IMR-90 (cell line): ENCODE data around the gene FBXL14. TPM values are rescaled to one million over a fixed set of nuclear protein-coding genes. Genes with fewer than 3 reads are reported as not detected.

Experiments
- ATAC-seq: fragments of 200-7000 bp; cut with Tn5 transposase; 2 replicates; pipeline ENCODE4 v1.9.1; 2020; ENCODE audit warnings: low read depth, mild to moderate bottlenecking, moderate library complexity
- BruUV-seq: library from RNA; stranded (reverse); fragments of 400-500 nt; replicated peaks from 2 replicates; lab custom pipeline; 2021; lab: Mats Ljungman, UMichigan
- CTCF ChIA-PET: fragments of 300-600 bp; formaldehyde crosslinking; extraction: SDS; loops from one replicate; lab custom pipeline; 2021; ENCODE audit warnings: antibody characterized with exemption; lab: Yijun Ruan, JAX
- POLR2A ChIA-PET: fragments of 300-600 bp; sonication (Branson Sonifier 250); formaldehyde crosslinking; loops from one replicate; lab custom pipeline; 2022; ENCODE audit warnings: antibody characterized with exemption; ENCODE audit not compliant: unreplicated experiment; lab: Charles Lee
- DNase-seq: peaks from one replicate; pipeline ENCODE4 v3.0.0; 2013
- H2AFZ ChIP-seq: replicated peaks from 2 replicates; pipeline ENCODE3; 2013; ENCODE audit warnings: low read length, mild to moderate bottlenecking; ENCODE audit not compliant: poor library complexity
- H2AK5ac ChIP-seq: 2 replicates; pipeline ENCODE4 v1.6.1; 2013; ENCODE audit warnings: low read depth, low read length, inconsistent platforms
- H2AK9ac ChIP-seq: replicated peaks from 2 replicates; pipeline ENCODE3; 2013; ENCODE audit warnings: mild to moderate bottlenecking, low read depth, low read length, moderate library complexity; ENCODE audit not compliant: poor library complexity
- H2BK120ac ChIP-seq: 2 replicates; pipeline ENCODE4 v1.6.1; 2013; ENCODE audit warnings: low read depth, low read length, inconsistent platforms
- H2BK15ac ChIP-seq: 3 replicates; pipeline ENCODE4 v1.6.1; 2013; ENCODE audit warnings: low read depth, low read length, inconsistent platforms
- H2BK20ac ChIP-seq: 2 replicates; pipeline ENCODE4 v1.6.1; 2013; ENCODE audit warnings: low read depth, mild to moderate bottlenecking, inconsistent platforms, low read length, moderate library complexity
- H2BK5ac ChIP-seq: 2 replicates; pipeline ENCODE4 v1.6.1; 2013; ENCODE audit warnings: mild to moderate bottlenecking, low read depth, low read length, inconsistent platforms; ENCODE audit not compliant: poor library complexity, severe bottlenecking
- H3K14ac ChIP-seq: replicated peaks from 2 replicates; pipeline ENCODE4 v1.6.1; 2013; ENCODE audit warnings: low read depth, low read length, inconsistent platforms
- H3K18ac ChIP-seq: 2 replicates; pipeline ENCODE4 v1.6.1; 2013; ENCODE audit warnings: low read depth, low read length, control low read depth
- H3K23ac ChIP-seq: 2 replicates; pipeline ENCODE4 v1.6.1; 2013; ENCODE audit warnings: low read depth, low read length, inconsistent platforms
- H3K27ac ChIP-seq: 2 replicates; pipeline ENCODE4 v1.5.1; 2013; ENCODE audit warnings: mild to moderate bottlenecking, control low read depth, low read length; ENCODE audit not compliant: insufficient read depth
- H3K27me3 ChIP-seq: 2 replicates; pipeline ENCODE4 v1.6.1; 2013; ENCODE audit warnings: low read length; ENCODE audit not compliant: control insufficient read depth, insufficient read depth
- H3K36me3 ChIP-seq: 2 replicates; pipeline ENCODE4 v1.6.1; 2013; ENCODE audit warnings: low read length, mixed read lengths; ENCODE audit not compliant: control insufficient read depth, insufficient read depth
- H3K4ac ChIP-seq: 2 replicates; pipeline ENCODE4 v1.6.1; 2013; ENCODE audit warnings: low read depth, low read length, inconsistent platforms
- H3K4me1 ChIP-seq: 2 replicates; pipeline ENCODE4 v1.6.1; 2013; ENCODE audit warnings: low read length, mixed read lengths; ENCODE audit not compliant: control insufficient read depth, insufficient read depth
- H3K4me2 ChIP-seq: 2 replicates; pipeline ENCODE4 v1.6.1; 2013; ENCODE audit warnings: low read depth, mild to moderate bottlenecking, control low read depth, low read length, moderate library complexity
- H3K4me3 ChIP-seq: 2 replicates; pipeline ENCODE4 v1.5.1; 2013; ENCODE audit warnings: low read depth, mild to moderate bottlenecking, control low read depth, low read length, moderate library complexity; ENCODE audit not compliant: insufficient read depth
- H3K56ac ChIP-seq: 2 replicates; pipeline ENCODE4 v1.6.1; 2013; ENCODE audit warnings: low read length, inconsistent platforms; ENCODE audit not compliant: insufficient read depth; ENCODE audit errors: extremely low read depth
- H3K79me1 ChIP-seq, 2 experiments: 2 replicates each; pipeline ENCODE4 v1.6.1; 2013; ENCODE audit warnings: low read length in 2 of 2, inconsistent platforms in 1 of 2, low read depth in 1 of 2
- H3K9ac ChIP-seq: 2 replicates; pipeline ENCODE4 v1.6.1; 2013; ENCODE audit warnings: low read depth, low read length, control low read depth
- H3K9me1 ChIP-seq: 2 replicates; pipeline ENCODE4 v1.6.1; 2013; ENCODE audit warnings: low read length, inconsistent platforms; ENCODE audit not compliant: insufficient read depth
- H3K9me3 ChIP-seq: 2 replicates; pipeline ENCODE4 v1.6.1; 2013; ENCODE audit warnings: low read length; ENCODE audit not compliant: control insufficient read depth, insufficient read depth
- H4K20me1 ChIP-seq: 2 replicates; pipeline ENCODE4 v1.6.1; 2013; ENCODE audit warnings: low read length, inconsistent platforms; ENCODE audit not compliant: insufficient read depth
- H4K5ac ChIP-seq: 2 replicates; pipeline ENCODE4 v1.6.1; 2013; ENCODE audit warnings: mild to moderate bottlenecking, low read depth, low read length, control low read depth
- H4K8ac ChIP-seq, 2 experiments: 2 replicates each; pipeline ENCODE4 v1.6.1; 2013; ENCODE audit warnings: low read depth in 2 of 2, low read length in 2 of 2, control low read depth in 1 of 2, inconsistent platforms in 1 of 2
- H4K91ac ChIP-seq: 2 replicates; pipeline ENCODE4 v1.6.1; 2013; ENCODE audit warnings: low read depth, low read length, inconsistent platforms; ENCODE audit not compliant: insufficient read depth
- BHLHE40 ChIP-seq: fragments of 150-350 bp; IDR thresholded peaks from 2 replicates; pipeline ENCODE4 v1.6.1; 2016; ENCODE audit warnings: mild to moderate bottlenecking, low read depth, low read length
- CEBPB ChIP-seq: IDR thresholded peaks from 2 replicates; pipeline ENCODE4 v1.6.1; 2012; ENCODE audit warnings: low read depth, low read length, improper control_type of control experiment
- CHD1 ChIP-seq: IDR thresholded peaks from 2 replicates; pipeline ENCODE4 v1.6.1; 2012; ENCODE audit warnings: low read depth, low read length, improper control_type of control experiment
- FOS ChIP-seq: fragments of 150-350 bp; IDR thresholded peaks from 2 replicates; pipeline ENCODE4 v1.6.1; 2016; ENCODE audit warnings: low read depth, low read length
- MAFK ChIP-seq: IDR thresholded peaks from 2 replicates; pipeline ENCODE4 v1.6.1; 2012; ENCODE audit warnings: low read depth, low read length, improper control_type of control experiment
- MAZ ChIP-seq: IDR thresholded peaks from 2 replicates; pipeline ENCODE4 v1.6.1; 2012; ENCODE audit warnings: low read depth, mild to moderate bottlenecking, low read length, improper control_type of control experiment, moderate library complexity, borderline replicate concordance
- MXI1 ChIP-seq: IDR thresholded peaks from 2 replicates; pipeline ENCODE4 v1.6.1; 2012; ENCODE audit warnings: low read depth, mild to moderate bottlenecking, low read length, moderate library complexity, borderline replicate concordance
- NFE2L2 ChIP-seq: fragments of 150-350 bp; IDR thresholded peaks from 2 replicates; pipeline ENCODE4 v1.6.1; 2016; ENCODE audit warnings: low read depth, mild to moderate bottlenecking, low read length
- POLR2A ChIP-seq: IDR thresholded peaks from 2 replicates; pipeline ENCODE4 v1.6.1; 2012; ENCODE audit warnings: mild to moderate bottlenecking, low read depth, low read length
- RAD21 ChIP-seq: IDR thresholded peaks from 2 replicates; pipeline ENCODE4 v1.6.1; 2012; ENCODE audit warnings: low read length, improper control_type of control experiment
- RCOR1 ChIP-seq: IDR thresholded peaks from 2 replicates; pipeline ENCODE4 v1.6.1; 2012; ENCODE audit warnings: mild to moderate bottlenecking, low read length, improper control_type of control experiment; ENCODE audit not compliant: insufficient replicate concordance
- RFX5 ChIP-seq: IDR thresholded peaks from 2 replicates; pipeline ENCODE4 v1.8.0; 2012; ENCODE audit warnings: low read depth, mild to moderate bottlenecking, low read length, moderate library complexity
- SMC3 ChIP-seq: fragments of 150-350 bp; IDR thresholded peaks from 2 replicates; pipeline ENCODE4 v1.6.1; 2016; ENCODE audit warnings: low read depth, mild to moderate bottlenecking, antibody characterized with exemption, low read length, moderate library complexity
- WGBS, 2 experiments: methylation state at CpG; one replicate each; pipeline versions ENCODE4 v1.1.5 to v1.1.7; 2013; ENCODE audit warnings: missing lambda C conversion rate in 2 of 2; ENCODE audit not compliant: insufficient read length in 1 of 2; ENCODE audit errors: extremely low coverage in 2 of 2; 5-methylcytosine and 5-hydroxymethylcytosine counted together
- dilution Hi-C: fragments of 300-500 bp; cut with HindIII; formaldehyde crosslinking; loops from one replicate; pipeline ENCODE4 v1.14.3; 2018; ENCODE audit warnings: low sequenced_read_pairs; ENCODE audit not compliant: unreplicated experiment
- in situ Hi-C: fragments of 300-500 bp; cut with MboI; formaldehyde crosslinking; loops from 3 replicates; pipeline ENCODE4 v1.14.3; 2019; ENCODE audit warnings: low sequenced_read_pairs, inconsistent platforms, mixed read lengths
- intact Hi-C: fragments of 100-400 bp; cut with micrococcal nuclease; formaldehyde crosslinking; loops from 2 replicates; pipeline ENCODE4 v1.10.0; 2022
- polyA plus RNA-seq, 3 experiments: library from polyadenylated mRNA; depleted of rRNA; stranded (reverse); fragments of >200 nt; gene quantifications; 2 replicates each; pipeline ENCODE4 v1.2.3, GENCODE V29; 2012; ENCODE audit warnings: low replicate concordance in 1 of 3
- total RNA-seq: library from RNA; depleted of rRNA; stranded (reverse); fragments of >200 nt; gene quantifications from 2 replicates; pipeline ENCODE4 v1.2.3, GENCODE V29; 2012
- TF ChIP-seq, protein P1 (sequence below): fragments of 150-350 bp; IDR thresholded peaks from 2 replicates; pipeline ENCODE4 v1.6.1; 2016; ENCODE audit warnings: low read depth, mild to moderate bottlenecking, low read length, moderate library complexity, borderline replicate concordance
- TF ChIP-seq, protein P2 (sequence below): conservative IDR thresholded peaks from 2 replicates; pipeline ENCODE4 v1.5.1; 2012; ENCODE audit warnings: mild to moderate bottlenecking, low read depth, low read length, improper control_type of control experiment
- TF ChIP-seq, protein P3 (sequence below): fragments of 150-350 bp; IDR thresholded peaks from 2 replicates; pipeline ENCODE4 v1.6.1; 2017; ENCODE audit warnings: mild to moderate bottlenecking, antibody characterized with exemption, low read length, low read depth

Gene FBXL14
- total and polyA plus RNA-seq, 2 of the 4 experiments (the other 2 are of a cell fraction), result 4.7 to 7.3 TPM

DNA sequence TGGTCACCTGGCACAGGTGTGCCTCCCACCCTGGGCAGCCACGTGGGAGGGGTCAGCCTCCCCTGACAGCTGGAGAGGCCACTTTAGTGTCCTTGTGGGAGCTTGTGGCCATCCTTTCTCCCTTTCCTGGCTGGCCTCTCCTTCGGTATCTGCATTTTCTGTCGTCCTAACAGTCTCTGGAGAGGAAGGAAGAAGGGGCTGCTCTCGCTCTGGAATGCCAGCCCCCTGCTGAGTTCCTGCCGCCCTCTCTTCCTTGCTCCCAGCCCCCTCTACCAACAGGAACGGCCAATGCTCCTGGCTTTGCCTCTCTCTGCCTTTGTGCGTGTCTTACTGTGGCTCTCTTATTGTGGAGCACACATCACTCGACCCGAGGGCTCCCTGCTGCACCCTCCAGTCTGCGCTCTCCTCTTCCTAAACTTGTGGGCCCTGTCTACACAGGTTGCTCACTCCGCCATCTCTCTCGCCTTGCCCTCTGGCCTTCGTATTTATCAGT is 70.8 kb downstream of the FBXL14 start:
- no TSS peak for BruUV-seq
- Histone ChIP-seq H4K5ac (no peak overlapping the region), H3K36me3 (no peaks in the 10 kb centered on the region), H2AK5ac (peak overlapping the region; percentile 44; the same call in 1 of the 2 replicates), H4K91ac (no peak overlapping the region), H3K9me3 (no peaks in the 10 kb centered on the region), H3K27ac (no peak overlapping the region), H3K4me1 (peaks cover 21% of the 10 kb centered on the region), H2AK9ac (no peak overlapping the region), H2BK15ac (no peak overlapping the region), H3K56ac (no peak overlapping the region), H4K8ac (no peak overlapping the region), H3K18ac (no peak overlapping the region), H2BK20ac (no peak overlapping the region), H3K4ac (peak overlapping the region; percentile 36; the same call in 1 of the 2 replicates), H3K14ac (no peak overlapping the region), H3K79me1 (peaks cover 0 to 18% of the 10 kb centered on the region in 2 experiments; a peak in 2 of 4 replicates), H3K9ac (no peak overlapping the region), H3K23ac (no peak overlapping the region), H3K9me1 (peaks cover 13% of the 10 kb centered on the region), H3K4me2 (no peak overlapping the region), H2BK5ac (no peak overlapping the region), H3K27me3 (no peaks in the 10 kb centered on the region), H2BK120ac (peak overlapping the region; percentile 35; the same call in 1 of the 2 replicates), H3K4me3 (no peak overlapping the region), H2AFZ (no peak overlapping the region), H4K20me1 (no peaks in the 10 kb centered on the region)
- in situ Hi-C loops, result no loop called here
- dilution Hi-C loops, result no loop called here
- no peak for ATAC-seq
- intact Hi-C loops, result no loop called here
- 80% methylated on average over 7 of the region's 13 CpGs; no CpG with 5 or more reads in 1 of the 2 experiments for WGBS, 2 experiments
- CTCF ChIA-PET, result no interaction called here
- POLR2A ChIA-PET, result no interaction called here
- DNase-seq, result no peak
- TF ChIP-seq CHD1 (no peak), MAZ (no peak), MXI1 (no peak), RCOR1 (no peak), FOS (no peak), RFX5 (no peak), SMC3 (no peak), BHLHE40 (no peak), POLR2A (no peak), NFE2L2 (no peak), CEBPB (no peak), RAD21 (no peak), MAFK (no peak)
- TF ChIP-seq, protein P1, sequence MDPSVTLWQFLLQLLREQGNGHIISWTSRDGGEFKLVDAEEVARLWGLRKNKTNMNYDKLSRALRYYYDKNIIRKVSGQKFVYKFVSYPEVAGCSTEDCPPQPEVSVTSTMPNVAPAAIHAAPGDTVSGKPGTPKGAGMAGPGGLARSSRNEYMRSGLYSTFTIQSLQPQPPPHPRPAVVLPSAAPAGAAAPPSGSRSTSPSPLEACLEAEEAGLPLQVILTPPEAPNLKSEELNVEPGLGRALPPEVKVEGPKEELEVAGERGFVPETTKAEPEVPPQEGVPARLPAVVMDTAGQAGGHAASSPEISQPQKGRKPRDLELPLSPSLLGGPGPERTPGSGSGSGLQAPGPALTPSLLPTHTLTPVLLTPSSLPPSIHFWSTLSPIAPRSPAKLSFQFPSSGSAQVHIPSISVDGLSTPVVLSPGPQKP, result no peak
- TF ChIP-seq, protein P2, sequence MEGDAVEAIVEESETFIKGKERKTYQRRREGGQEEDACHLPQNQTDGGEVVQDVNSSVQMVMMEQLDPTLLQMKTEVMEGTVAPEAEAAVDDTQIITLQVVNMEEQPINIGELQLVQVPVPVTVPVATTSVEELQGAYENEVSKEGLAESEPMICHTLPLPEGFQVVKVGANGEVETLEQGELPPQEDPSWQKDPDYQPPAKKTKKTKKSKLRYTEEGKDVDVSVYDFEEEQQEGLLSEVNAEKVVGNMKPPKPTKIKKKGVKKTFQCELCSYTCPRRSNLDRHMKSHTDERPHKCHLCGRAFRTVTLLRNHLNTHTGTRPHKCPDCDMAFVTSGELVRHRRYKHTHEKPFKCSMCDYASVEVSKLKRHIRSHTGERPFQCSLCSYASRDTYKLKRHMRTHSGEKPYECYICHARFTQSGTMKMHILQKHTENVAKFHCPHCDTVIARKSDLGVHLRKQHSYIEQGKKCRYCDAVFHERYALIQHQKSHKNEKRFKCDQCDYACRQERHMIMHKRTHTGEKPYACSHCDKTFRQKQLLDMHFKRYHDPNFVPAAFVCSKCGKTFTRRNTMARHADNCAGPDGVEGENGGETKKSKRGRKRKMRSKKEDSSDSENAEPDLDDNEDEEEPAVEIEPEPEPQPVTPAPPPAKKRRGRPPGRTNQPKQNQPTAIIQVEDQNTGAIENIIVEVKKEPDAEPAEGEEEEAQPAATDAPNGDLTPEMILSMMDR, result no peak
- TF ChIP-seq, protein P3, sequence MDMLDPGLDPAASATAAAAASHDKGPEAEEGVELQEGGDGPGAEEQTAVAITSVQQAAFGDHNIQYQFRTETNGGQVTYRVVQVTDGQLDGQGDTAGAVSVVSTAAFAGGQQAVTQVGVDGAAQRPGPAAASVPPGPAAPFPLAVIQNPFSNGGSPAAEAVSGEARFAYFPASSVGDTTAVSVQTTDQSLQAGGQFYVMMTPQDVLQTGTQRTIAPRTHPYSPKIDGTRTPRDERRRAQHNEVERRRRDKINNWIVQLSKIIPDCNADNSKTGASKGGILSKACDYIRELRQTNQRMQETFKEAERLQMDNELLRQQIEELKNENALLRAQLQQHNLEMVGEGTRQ, result no peak
